ENCODE data around the gene PVALB.

DNA sequence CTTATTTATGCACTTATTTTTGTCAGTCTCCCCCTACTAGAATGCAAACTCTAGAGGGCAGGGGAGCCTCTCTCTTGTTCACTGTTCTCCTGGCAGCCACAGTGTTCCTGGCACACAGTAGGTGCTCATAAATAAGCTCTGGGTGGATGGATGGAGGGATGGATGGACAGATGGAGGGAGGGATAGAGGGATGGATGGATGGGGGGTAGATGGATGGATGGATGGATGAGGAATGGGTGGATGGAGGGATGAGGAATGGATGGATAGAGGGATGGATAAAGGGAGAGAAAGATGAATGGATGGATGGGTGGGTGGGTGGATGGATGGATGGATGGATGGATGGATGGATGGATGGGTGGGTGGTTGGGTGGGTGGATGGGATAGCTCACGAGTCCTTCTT, 13.5 kb downstream of the PVALB start:
- no peak for TF ChIP-seq CTCF (IDR thresholded peaks at IDR 0.05)
- no peak for TF ChIP-seq POLR2A (IDR thresholded peaks at IDR 0.05)
